ENCODE measurements around the gene MLLT1.

DNA sequence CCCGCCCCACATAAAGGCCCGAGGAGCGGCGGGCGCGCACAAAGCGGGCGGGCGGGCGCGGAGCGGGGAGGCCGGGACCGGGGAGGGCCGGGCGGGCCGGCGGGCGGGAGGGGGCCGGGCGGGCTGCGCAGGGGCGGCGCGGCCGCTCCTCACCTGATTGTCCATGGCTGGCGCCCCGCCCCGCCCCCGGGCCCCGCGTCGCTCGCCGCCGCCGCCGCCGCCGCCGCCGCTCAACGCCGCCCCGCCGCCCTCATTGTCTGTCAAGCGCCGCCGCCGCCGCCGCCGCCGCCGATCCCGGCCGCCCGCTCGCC is 200 bp downstream of the MLLT1 start:
- no peak for TF ChIP-seq POLR2A (IDR thresholded peaks at IDR 0.05; ENCODE audit: low read depth)
- TF ChIP-seq EP300 (IDR thresholded peaks at IDR 0.05), result no peak
- no peak for TF ChIP-seq POLR2AphosphoS5 (IDR thresholded peaks at IDR 0.05)
- TF ChIP-seq, protein P1, sequence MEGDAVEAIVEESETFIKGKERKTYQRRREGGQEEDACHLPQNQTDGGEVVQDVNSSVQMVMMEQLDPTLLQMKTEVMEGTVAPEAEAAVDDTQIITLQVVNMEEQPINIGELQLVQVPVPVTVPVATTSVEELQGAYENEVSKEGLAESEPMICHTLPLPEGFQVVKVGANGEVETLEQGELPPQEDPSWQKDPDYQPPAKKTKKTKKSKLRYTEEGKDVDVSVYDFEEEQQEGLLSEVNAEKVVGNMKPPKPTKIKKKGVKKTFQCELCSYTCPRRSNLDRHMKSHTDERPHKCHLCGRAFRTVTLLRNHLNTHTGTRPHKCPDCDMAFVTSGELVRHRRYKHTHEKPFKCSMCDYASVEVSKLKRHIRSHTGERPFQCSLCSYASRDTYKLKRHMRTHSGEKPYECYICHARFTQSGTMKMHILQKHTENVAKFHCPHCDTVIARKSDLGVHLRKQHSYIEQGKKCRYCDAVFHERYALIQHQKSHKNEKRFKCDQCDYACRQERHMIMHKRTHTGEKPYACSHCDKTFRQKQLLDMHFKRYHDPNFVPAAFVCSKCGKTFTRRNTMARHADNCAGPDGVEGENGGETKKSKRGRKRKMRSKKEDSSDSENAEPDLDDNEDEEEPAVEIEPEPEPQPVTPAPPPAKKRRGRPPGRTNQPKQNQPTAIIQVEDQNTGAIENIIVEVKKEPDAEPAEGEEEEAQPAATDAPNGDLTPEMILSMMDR (IDR thresholded peaks at IDR 0.05), result no peak
